LNCaP clone FGC (cell line): ENCODE data around the gene CHEK2.
A peak's percentile ranks its signal among the peaks of the same experiment; 100 is the strongest.
"Not testable (repeated sequence)": the region's sequence is repeated elsewhere in the genome, so short reads cannot be mapped to it uniquely, and the experiment has no call there.

Experiments used
- DNase-seq: peaks from one replicate; pipeline ENCODE4 v3.0.0-alpha.2; 2011; ENCODE audit warnings: low read depth
- H3K4me3 ChIP-seq: 2 replicates; pipeline ENCODE4 v1.5.1; 2011; ENCODE audit warnings: mild to moderate bottlenecking, low read depth, low read length, control low read depth
- CTCF ChIP-seq: IDR thresholded peaks from 2 replicates; pipeline ENCODE4 v1.5.1; 2012; ENCODE audit warnings: mild to moderate bottlenecking; ENCODE audit not compliant: control insufficient read depth, insufficient read depth; ENCODE audit errors: extremely low read depth

CHEK2 gene

GRCh38 chr22:28766628-28767027, 25.0 kb upstream of the CHEK2 start:
- TF ChIP-seq CTCF: no peak
- no peak for DNase-seq
- H3K4me3 ChIP-seq: no peak overlapping the region

- H3K4me3 ChIP-seq, DNase-seq: not testable (repeated sequence)
Measured at GRCh38 chr22:28762000-28762399, 20.4 kb upstream of the CHEK2 start.

- TF ChIP-seq CTCF: no peak
- no peak for DNase-seq
- no peak overlapping the region for H3K4me3 ChIP-seq
Measured at GRCh38 chr22:28761449-28761755, 19.8 kb upstream of the CHEK2 start.

GRCh38 chr22:28759861-28760560, 18.4 kb upstream of the CHEK2 start:
- no peak overlapping the region for H3K4me3 ChIP-seq
- peak; percentile 37 for DNase-seq
- no peak for TF ChIP-seq CTCF

- not testable (repeated sequence) for H3K4me3 ChIP-seq, DNase-seq
Measured at GRCh38 chr22:28754512-28754911, 12.9 kb upstream of the CHEK2 start.

- TF ChIP-seq CTCF: no peak
- DNase-seq: no peak
- no peak overlapping the region for H3K4me3 ChIP-seq
Measured at GRCh38 chr22:28750471-28750881, 8.9 kb upstream of the CHEK2 start.

- DNase-seq: no peak
Measured at GRCh38 chr22:28743852-28744251, 2.2 kb upstream of the CHEK2 start.

More at GRCh38 chr22:28743852-28744251, 2.2 kb upstream of the CHEK2 start:
- H3K4me3 ChIP-seq: no peak overlapping the region
- no peak for TF ChIP-seq CTCF
